IMR-90 (cell line): Measurements from ENCODE around the gene GNG7.

Experiments
- CTCF ChIP-seq: conservative IDR thresholded peaks from 2 replicates; pipeline ENCODE4 v1.5.1; 2012; ENCODE audit warnings: mild to moderate bottlenecking, low read depth, low read length, improper control_type of control experiment
- MXI1 ChIP-seq: IDR thresholded peaks from 2 replicates; pipeline ENCODE4 v1.6.1; 2012; ENCODE audit warnings: low read depth, mild to moderate bottlenecking, low read length, moderate library complexity, borderline replicate concordance
- POLR2A ChIP-seq: IDR thresholded peaks from 2 replicates; pipeline ENCODE4 v1.6.1; 2012; ENCODE audit warnings: mild to moderate bottlenecking, low read depth, low read length
- RCOR1 ChIP-seq: IDR thresholded peaks from 2 replicates; pipeline ENCODE4 v1.6.1; 2012; ENCODE audit warnings: mild to moderate bottlenecking, low read length, improper control_type of control experiment; ENCODE audit not compliant: insufficient replicate concordance

- TF ChIP-seq MXI1 (no peak), CTCF (0 out of 2 replicates have a peak, but pooled peaks have one; percentile 9), POLR2A (no peak), RCOR1 (no peak)
Observed at GRCh38 chr19:2661615-2662014, 40.9 kb downstream of the GNG7 start.
